Omental fat pad (tissue), 4 donors: Measurements from ENCODE around the gene SH2B3. TPM values are rescaled to one million over a fixed set of nuclear protein-coding genes. Genes with fewer than 3 reads are reported as not detected.

Experiments used
- ATAC-seq: fragments of 150-250 bp; one replicate; pipeline ENCODE4 v1.9.1; 2016; ENCODE audit warnings: mild to moderate bottlenecking, moderate library complexity; ENCODE audit not compliant: low FRiP score
- DNase-seq: peaks from one replicate; pipeline ENCODE4 v3.0.0-alpha.2; 2019; ENCODE audit warnings: low spot score
- CTCF ChIP-seq, 3 donors: fragments of 450-650 bp; IDR thresholded peaks; one replicate each; pipeline ENCODE4 v1.5.1; 2016 to 2017; ENCODE audit warnings: antibody characterized with exemption in 3 of 3, mild to moderate bottlenecking in 3 of 3, moderate library complexity in 2 of 3
- total RNA-seq, 4 donors: library from RNA; depleted of rRNA; stranded (reverse); fragments of >200 nt; gene quantifications; one replicate each; pipeline ENCODE4 v1.1.0, GENCODE V29; 2016

The SH2B3 gene
- total RNA-seq, 4 donors from 2014 or later: 30.4 to 64.6 (median 48.3) TPM

GRCh38 chr12:111410431-111411184, 4.9 kb downstream of the SH2B3 start:
- TF ChIP-seq CTCF (IDR thresholded peaks at IDR 0.05): no peak
- no peak for ATAC-seq
- DNase-seq: no peak

- no peak for TF ChIP-seq CTCF (IDR thresholded peaks at IDR 0.05)
- no peak for ATAC-seq
- no peak for DNase-seq
Measured at GRCh38 chr12:111411185-111411764, 5.6 kb downstream of the SH2B3 start.

GRCh38 chr12:111412007-111412829, 6.5 kb downstream of the SH2B3 start:
- no peak for DNase-seq
- TF ChIP-seq CTCF (IDR thresholded peaks at IDR 0.05): no peak
- no peak for ATAC-seq

GRCh38 chr12:111412830-111413441, 7.2 kb downstream of the SH2B3 start:
- DNase-seq: no peak
- ATAC-seq: no peak
- no peak for TF ChIP-seq CTCF (IDR thresholded peaks at IDR 0.05)

- DNase-seq (no peak), ATAC-seq (no peak)
- no peak for TF ChIP-seq CTCF (IDR thresholded peaks at IDR 0.05)
Measured at GRCh38 chr12:111413442-111414086, 7.8 kb downstream of the SH2B3 start.

GRCh38 chr12:111414711-111415252, 9.1 kb downstream of the SH2B3 start:
- DNase-seq (no peak), ATAC-seq (no peak)
- TF ChIP-seq CTCF (IDR thresholded peaks at IDR 0.05): no peak
